OCI-LY1 (cell line): ENCODE results near the gene DHX36.

Experiments
- EZH2 ChIP-seq: fragments of 200-600 bp; sonication (generic), shearing (Covaris generic); IDR thresholded peaks from 2 replicates; pipeline ENCODE4 v1.8.0; 2017; ENCODE audit warnings: borderline replicate concordance, mixed run types, mild to moderate bottlenecking, antibody characterized with exemption, low read length, moderate library complexity, mixed read lengths
- TF ChIP-seq, protein P1 (sequence below): fragments of 200-600 bp; sonication (generic), shearing (Covaris generic); IDR thresholded peaks from 2 replicates; pipeline ENCODE4 v1.5.1; 2017; ENCODE audit warnings: mild to moderate bottlenecking, antibody characterized with exemption, low read length, moderate library complexity, mixed read lengths

DNA sequence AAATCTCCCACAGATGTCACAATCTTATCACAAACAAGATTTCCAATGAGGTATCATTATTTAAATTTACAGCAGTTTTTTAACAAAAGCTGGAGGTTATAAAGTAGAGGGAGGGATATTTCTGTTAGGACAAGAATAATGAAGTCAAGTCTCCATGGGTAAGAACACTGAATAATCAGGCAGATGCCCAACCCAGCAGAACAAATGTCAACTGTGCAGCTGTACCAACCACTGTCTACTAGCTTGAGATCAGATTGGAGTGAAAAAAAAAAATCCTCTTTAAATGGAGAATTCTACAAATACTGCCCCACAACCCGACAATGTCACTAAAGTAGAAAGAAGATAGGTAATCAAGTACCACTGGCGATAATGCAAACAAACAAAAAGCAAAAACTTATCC lies 30.3 kb downstream of the DHX36 start:
- TF ChIP-seq, protein P1, sequence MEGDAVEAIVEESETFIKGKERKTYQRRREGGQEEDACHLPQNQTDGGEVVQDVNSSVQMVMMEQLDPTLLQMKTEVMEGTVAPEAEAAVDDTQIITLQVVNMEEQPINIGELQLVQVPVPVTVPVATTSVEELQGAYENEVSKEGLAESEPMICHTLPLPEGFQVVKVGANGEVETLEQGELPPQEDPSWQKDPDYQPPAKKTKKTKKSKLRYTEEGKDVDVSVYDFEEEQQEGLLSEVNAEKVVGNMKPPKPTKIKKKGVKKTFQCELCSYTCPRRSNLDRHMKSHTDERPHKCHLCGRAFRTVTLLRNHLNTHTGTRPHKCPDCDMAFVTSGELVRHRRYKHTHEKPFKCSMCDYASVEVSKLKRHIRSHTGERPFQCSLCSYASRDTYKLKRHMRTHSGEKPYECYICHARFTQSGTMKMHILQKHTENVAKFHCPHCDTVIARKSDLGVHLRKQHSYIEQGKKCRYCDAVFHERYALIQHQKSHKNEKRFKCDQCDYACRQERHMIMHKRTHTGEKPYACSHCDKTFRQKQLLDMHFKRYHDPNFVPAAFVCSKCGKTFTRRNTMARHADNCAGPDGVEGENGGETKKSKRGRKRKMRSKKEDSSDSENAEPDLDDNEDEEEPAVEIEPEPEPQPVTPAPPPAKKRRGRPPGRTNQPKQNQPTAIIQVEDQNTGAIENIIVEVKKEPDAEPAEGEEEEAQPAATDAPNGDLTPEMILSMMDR = no peak
- no peak for TF ChIP-seq EZH2
